T1000 (cell line): Measurements from ENCODE around the gene NRAP.

Experiments used
- DNase-seq: peaks from one replicate; lab custom pipeline; 2025; ENCODE audit warnings: mixed read lengths; lab: John Stamatoyannopoulos, UW

NRAP gene

DNA sequence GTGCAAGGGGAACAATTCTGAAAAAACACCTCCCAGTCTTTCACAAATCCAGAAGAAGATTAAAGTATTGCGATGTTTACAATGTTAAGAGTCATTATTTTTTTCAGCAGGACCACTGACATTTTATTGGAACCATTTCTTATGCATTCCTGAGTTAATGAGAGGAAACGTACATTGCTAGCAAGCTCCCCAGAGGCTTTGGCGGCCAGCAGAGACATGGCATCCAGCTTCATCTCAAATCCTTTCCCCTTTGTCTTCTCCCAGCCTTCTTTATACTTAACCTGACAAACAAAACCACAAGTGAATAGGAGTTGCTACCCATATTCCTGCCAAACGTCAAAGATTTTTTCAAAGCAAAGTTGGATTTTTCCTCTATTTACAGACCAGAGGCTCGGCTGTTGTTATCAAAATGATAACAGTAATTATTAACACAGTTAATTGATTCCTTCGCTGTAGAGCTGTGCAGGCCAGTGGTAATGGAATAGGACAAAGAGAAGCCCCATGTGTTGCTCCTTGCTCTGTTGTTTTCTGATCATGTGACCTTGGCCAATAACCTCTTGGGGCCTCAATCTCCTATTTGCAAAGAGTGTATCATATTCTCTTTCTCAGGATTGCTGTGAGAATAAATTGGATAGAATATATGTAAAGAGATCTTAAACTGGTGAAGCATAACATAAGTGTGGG lies 32.0 kb downstream of the NRAP start:
- no peak for DNase-seq

DNA sequence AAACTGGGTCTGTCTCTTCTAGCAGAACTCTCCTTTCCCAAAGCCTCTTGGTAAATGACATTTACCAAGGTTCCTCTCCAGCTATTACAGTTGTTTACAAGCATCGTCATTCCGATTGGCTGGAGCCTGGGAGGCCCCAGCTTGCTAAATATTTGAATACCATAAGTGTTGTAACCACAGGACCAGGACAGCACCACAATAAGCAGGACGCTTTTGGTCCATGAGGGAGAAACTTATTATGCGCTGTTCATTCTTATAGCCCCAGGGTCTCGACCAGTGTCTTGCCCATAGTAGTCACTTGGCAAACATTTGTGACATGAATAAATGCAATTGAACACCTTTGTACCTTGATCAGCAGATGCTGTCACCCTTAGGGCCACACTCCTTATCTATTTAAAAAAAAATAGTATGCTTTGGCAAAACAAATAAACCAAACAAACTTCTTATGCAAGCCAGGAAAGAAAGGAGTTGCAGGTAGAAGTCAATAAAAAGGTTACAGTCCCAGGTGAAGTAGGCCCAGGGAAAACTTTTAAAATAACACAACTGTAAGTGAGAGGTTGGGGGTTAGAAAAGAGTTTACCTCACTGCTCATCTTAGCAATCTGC lies 32.8 kb downstream of the NRAP start:
- no peak for DNase-seq

DNA sequence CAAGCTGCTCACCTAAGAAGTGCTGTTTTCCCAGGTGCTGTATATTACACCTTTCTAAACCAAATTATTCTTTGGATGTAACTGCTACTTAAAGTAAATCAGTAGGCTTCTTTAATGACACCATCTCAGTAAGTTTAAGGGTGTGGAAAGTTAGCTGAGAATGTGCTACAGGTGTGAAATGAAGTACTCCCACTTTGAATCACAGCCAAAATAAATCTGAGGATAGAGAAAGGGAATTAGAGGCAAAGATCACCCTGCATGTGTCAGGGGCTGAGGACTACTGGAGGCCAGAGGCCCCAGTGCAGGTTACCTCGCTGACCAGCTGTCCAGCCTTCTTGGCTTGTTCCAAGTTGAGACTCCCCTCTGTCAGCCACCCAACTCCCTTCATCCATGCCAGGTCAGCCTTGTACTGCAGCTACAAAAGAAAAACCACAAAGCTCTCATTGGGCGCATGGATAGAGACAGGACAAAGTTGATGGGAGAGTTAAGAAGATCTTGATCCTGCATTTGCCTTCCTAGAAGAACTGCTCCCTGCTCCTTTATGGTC lies 35.2 kb downstream of the NRAP start:
- no peak for DNase-seq

DNA sequence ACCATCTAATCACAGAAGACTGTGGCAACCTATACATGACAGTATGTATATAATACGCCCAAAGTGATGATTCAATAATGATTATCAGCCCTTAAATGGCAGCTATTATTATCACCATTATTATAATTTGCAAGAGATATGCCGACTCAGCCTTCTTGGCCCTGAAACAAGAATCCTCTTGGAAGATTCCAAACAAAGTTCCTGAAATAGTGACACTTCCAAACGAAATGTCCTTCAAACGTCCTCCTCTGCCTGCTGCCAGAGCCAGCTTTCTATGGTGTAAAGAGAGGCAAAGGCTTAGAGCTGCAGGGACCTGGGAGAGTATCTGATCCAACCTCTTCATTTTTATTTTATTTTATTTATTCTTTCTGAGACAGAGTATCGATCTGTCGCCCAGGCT lies 36.0 kb downstream of the NRAP start:
- no peak for DNase-seq

DNA sequence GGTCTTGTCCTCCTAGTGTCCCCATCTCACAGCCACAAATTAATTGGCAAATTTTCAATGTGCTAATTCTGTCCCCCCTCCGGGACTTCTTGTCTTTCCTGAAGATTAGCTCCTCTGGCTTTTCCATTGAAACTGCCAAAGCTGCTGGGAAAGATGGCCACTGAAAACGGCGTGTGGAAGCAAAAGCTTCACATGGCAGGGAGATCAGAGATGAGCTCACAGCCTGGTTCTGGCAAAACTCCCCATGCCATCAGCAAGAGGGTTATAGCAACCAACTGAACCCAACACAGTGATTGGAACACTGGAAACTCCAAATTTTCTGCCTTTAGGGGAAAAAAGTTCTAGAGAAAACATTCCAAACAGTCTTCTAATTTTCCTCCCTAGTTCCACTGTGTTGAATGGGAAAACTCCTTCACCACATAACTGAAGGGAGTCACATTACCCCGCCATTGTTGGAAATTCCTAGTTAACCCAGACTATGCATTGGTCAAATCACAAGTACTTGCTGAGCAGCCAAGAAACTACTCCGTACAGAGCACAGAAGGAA lies 37.0 kb downstream of the NRAP start:
- no peak for DNase-seq

DNA sequence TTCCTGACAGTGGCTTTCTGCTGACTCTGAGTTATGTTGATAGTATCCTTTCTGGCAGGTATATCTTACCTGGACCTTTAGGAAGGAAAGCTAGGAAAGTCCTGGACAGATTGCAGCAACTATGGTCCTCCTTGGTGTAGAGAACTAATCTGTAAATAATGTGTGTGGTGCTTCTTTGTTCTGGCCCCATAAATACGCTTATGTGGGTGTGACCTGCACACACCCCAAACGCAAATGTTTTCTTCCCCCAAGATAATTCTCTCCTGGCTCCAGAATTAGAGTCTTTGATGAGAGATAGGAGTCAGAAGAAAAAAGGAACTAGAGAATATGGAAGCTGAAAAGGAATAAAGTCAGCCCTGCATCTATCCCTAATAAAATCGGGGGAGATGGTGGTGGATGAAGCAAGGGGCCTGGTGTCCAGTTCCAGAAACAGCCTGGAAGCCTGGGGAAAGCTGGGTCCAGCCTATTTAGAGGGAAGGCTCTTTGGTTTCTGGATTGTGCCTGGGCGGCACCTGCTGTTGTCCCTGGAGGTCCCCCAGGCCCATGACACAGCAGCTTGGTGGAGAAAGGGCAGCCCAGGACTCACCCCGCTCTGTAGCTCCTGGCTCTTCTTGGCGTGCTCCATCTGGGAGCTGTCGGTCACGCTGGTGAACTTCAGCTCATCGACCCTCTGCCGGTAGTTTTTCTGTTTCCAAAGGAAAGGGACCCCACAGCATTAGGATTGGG lies 38.2 kb downstream of the NRAP start:
- no peak for DNase-seq

DNA sequence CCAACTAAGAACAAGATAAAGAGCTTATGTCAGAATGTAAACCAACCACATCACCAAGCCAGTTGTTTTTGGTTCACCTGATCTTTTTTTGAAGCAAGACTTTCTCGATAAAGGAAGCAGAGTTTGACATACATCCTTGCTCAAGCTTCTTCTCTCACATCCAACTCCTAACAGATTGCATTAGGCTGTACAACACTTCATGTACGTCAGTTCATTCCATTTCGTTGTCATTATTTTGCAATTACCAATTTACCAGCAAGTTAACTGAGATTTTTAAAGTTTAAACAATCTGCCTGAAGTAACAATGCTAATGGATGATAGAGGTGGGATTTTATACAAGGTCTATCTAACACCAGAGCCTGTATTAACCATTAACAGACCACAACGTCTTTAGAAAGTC lies 41.0 kb downstream of the NRAP start:
- no peak for DNase-seq

DNA sequence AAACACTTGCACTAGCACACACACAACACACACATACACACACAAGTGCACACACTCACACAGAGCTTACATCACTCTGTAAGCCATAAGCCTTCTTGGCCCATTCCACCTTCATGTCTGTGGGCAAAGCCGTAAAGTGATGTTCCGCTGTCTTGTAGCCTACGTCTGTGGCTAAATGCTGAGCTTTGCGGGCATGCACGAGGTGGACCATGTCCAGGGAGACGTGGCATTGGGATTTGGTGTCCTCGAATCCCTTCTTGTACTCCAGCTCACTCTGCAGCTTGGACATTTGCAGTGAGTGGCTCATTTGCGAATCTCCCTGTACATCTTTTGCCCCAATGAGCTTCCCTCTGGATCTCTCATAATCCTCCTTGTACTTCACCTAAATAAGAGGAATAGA lies 42.0 kb downstream of the NRAP start:
- DNase-seq: no peak

DNA sequence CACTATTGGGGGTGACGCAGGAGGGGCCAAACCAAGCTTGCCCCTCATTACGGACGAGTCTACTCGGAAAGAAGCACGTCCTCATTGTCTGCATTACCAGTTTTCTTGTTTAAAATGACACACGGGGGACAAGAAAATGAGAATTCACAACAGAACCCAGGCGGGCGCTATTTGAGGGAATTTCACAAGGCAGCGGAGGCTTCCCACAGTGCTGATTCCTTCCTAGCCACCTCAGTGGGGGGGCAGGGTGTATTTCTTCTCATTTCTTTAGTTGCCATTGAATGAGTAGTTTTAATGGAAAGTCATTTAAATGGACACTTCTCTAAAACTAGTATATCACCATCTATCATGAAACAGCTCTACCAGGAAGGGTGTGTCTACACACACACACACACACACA lies 42.9 kb downstream of the NRAP start:
- no peak for DNase-seq

DNA sequence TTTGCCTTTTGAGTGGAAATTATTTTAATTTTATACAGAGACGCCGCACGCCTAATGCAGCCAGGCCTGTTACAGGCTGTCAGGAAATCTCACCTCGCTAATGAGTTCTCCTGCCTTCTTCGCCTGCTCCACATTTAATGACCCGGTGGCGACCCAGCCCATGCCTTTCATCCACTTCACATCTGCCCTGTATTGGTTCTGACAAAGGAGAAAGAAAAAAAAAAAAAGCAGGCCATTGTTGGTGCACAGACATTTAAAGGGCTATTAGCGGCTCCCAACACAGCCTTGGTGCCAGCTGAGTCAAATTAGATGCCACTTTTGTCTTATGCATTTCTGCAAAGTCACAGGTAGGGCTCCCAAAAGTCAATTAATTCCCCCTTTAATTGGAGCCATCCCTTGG lies 43.3 kb downstream of the NRAP start:
- DNase-seq: no peak

DNA sequence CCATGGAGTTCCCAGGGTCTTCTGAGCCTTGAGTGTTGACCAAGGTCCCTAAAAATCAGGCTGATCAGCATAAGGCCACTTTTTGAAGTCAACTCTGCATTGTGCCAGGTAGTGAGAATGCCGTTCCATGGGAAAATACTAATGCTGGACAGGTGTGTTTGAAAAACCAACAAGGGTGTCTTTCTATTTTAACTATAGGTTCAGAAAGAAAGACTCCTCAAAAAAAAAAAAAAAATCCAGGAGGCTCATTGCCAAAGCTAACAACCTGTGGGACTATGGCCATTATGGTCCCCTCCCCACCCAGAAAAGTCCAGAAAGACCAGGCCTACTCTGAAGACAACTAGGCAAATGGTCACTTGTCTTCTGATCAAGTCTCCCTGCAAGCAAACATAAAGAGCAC lies 44.4 kb downstream of the NRAP start:
- DNase-seq: no peak

DNA sequence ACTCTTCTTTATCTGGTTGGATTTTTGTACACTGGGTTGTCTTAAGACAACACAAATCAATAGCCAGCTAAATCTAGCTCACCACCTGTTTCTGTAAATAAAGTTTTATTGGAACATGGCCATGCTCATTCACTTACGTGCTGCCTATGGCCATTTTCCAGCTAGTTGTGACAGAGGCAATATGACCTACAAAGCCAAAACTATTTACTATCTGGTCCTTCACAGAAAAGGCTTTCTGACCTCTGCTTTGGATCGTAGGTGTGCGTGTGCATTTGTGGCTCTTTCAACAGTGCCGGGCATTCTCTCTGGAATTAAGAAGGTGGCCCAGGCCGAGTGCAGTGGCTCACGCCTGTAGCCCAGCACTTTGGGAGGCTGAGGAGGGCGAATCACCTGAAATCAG lies 45.5 kb downstream of the NRAP start:
- DNase-seq: no peak

DNA sequence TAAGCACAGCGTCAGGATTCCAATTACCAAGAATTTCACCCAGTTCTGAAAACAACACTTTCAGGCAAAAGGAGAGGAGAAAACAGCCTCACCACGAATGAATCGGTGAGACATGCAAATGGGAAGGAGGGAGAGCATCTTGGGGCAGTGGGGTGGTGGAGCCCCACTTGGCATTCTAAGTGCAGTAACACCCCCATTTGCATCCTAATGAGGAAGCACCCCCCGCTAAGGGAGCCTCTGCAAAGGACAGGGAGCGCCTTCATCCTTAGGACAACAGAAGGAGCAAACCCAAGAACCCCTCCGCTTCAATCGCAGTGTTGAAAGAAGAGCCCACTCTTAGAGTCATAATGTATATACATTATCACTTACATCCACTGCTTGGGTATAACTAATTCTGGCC lies 46.8 kb downstream of the NRAP start:
- DNase-seq: no peak

DNA sequence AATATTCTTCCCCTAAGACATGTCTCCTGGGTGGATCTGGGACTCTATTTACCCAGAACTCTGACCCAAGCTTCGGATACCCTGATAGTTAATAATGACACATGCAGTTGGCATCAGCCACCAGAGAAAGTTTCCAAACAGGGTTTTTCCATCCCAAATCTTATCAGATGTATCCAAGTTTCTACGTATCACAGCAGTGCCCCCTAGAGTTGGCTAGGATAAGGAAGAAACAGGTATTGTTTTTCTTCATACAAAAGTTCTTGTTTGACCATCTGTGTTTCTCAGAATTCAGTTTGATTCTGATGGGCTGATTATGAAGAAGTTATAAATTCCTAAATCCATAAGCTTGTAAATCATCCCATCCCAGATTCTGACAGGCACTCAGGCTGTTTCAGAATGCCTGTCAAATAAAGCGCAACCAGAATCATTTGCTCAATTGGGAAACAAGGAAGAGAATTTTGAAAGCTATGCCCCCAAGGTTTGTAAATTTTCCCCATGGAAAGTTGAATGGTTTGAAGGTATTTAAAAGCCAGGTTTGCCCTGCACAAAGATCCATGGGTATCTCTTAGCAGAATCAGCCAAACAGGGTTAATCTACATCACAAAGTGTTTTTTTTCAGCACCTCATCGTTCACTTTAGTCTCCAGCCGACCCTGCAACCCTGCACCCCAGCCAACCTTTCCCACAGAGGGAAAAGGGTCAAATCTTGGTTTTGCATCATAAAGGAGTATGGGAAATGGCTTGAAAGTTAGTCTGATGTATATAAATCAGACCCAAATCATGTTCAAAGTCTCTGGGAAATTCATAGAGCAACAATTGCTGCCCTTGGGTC lies 47.4 kb downstream of the NRAP start:
- DNase-seq: no peak

DNA sequence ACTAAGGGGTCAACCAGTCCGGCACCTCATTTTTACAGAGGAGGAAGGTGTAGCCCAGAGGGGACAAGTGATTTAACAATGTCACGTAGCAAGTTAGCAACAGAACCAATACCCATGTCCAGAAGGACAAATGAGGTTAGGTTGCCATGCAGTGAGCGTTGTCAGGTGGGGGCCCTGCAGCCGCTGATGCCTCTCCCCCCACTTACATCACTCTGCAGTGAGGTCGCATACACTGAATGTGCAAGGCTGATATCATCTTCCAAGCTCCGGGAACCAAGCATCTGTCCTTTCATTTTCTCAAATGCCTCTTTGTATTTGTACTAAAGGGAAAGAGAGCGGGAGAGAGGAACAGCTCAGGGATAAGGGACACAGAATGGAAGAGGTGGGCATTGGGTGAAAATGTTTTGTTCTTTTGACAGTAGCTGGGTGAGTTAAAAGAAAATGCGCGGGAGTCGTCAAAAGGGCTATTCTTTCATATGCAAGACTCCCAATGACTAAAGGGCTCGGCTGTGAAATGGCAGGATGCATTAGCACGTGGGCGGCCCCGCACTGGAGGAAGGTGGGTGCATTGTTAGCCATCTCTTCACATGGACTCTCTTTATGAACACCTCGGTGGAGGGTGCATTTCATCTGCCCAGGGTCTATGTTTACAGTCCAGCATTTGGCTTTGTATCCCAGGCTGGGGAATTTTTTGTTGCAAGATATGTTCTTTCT lies 49.7 kb downstream of the NRAP start:
- DNase-seq: no peak

DNA sequence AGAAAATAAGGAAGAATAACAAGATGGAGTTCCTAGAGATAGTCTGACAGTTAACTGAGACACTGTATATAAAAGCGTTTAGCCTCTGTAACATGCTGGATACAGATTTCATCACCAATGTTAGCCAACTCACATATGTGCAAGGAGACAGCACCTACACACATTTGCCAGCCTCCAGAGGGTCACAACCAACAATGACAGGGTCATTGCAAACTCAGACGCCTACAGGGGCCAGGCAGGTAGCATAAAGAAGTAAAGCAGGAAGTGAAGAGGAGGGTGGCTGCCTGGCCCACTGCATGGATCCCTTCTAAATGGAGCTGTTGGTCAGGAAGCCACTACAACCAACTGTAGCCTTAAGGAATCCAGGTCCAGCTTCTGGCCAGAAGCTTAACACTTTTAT lies 50.4 kb downstream of the NRAP start:
- DNase-seq: no peak

DNA sequence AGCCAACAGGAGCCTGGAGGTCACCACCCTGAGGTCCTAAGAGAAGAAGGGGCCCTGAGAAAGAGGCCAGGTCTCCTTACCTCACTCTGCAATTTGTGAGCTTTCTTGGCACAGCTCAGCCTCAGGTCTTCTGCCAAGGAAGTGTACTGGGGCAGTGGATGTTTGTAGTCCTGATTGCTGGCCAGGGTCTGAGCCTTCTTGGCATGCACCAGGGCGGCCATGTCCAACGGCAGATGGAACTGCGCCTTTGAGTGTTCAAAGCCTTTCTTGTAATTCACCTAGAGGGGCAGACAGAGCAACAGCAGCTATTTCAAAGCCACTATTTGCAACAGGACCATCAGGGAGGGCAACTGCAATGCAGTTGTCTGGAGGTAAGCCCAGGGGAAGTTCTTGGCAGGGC lies 51.7 kb downstream of the NRAP start:
- no peak for DNase-seq

DNA sequence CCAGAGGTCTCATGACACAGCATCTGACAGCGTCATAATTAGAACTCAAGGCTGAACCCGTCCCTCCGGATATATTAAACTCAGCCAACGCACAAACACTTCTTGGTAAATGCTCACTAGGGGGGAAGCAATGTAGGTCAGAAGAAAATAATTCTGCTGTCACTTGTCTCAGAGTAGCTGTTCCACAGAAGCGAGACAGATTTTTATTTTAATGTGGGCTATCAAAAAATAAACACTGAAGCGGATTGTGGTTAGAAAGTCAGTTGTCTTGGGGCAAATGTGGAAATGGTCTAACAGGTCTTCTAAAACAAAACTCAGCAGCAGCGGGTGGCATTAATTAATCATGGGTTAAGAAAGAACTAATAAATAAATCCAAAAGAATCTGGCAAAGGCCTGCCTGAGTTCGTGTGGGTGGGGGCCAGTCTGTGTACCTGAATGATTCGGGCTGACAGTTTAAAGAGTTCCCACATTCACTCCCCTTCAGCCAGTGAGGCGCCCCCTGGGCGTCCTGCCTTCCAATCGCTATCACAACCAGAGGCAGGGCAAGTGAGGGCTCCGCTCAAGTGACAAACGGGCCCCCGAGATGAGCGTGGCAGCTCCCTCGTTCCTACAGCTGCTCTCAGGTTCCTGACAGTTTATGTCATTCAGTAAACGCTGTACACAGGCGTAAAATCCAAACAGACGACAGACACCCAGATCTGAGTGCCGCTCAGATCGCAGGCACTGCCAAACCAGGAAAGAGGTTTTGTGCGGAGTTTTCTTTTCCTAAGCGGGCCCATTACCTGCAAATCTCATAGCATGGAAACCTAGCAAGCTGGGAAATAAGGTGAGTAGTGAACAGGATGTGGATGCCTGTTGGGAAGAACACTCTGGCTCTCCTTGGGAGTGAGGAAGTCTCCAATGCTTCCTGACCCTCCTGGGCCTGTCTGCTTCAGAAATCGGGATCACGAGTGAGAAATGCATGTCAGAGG lies 52.9 kb downstream of the NRAP start:
- DNase-seq: no peak

DNA sequence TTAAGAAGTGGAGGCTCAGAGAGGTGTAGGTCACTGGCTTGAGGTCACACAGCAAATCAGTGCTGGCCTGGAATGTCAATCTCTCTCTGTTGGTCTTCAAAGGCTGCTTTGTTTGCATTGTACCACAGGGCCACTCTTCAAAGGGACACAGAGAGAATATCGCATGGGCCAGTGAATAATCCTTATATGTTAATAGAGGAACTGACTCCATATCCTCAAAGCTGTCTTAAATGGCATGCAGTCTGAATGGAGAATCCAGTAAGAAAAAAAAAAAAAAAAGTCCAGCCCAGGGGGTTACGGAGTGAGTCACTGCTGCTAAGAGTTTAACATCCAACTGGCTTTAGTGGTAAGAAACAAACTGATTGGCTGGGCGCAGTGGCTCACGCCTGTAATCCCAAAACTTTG lies 54.1 kb downstream of the NRAP start:
- no peak for DNase-seq
